GM20000 (cell line): ENCODE measurements around the gene USO1.
A peak's percentile ranks its signal among the peaks of the same experiment; 100 is the strongest.
"Not testable (repeated sequence)": the region's sequence is repeated elsewhere in the genome, so short reads cannot be mapped to it uniquely, and the experiment has no call there.

ENCODE experiments used
- DNase-seq: peaks from one replicate; pipeline ENCODE4 v3.0.0; 2012; ENCODE audit warnings: low spot score
- CTCF ChIP-seq: IDR thresholded peaks from 2 replicates; pipeline ENCODE4 v1.5.1; 2012; ENCODE audit warnings: mild to moderate bottlenecking, control low read depth; ENCODE audit errors: extremely low read depth, missing control alignments

USO1 gene

DNA sequence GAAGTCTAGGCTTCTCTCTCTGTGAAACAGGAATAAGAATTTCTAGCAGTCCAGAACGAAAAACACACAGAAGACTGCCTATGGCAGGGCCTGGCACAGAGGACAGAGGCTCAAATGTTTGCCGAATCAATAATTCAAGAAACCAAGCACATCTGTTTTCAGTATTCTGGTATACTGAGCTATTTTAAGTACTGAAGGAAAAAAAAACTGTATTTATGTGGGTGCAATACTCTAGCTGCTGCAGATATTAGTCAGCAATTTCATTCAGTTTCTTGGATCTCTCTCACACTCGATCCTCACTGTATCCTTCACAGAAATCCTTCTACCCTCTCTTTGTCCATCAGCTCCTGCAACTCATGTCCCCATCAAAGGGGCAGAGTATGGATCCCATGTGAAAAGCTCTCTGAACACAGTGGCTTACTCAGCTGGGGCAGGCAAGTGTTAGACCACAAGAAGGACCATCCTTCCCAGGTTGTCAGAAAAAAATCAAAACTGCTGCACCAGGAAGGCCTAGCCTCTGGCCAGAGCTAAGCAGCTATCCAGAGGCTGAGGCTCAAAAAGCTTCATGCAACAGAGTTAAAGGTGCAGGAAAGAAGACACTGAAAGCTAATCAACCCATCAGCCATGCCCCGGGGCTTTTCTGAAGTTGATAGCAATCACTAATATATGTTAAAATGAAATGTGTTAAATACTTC, 9.1 kb upstream of the USO1 start:
- no peak for DNase-seq
- no peak for TF ChIP-seq CTCF

DNA sequence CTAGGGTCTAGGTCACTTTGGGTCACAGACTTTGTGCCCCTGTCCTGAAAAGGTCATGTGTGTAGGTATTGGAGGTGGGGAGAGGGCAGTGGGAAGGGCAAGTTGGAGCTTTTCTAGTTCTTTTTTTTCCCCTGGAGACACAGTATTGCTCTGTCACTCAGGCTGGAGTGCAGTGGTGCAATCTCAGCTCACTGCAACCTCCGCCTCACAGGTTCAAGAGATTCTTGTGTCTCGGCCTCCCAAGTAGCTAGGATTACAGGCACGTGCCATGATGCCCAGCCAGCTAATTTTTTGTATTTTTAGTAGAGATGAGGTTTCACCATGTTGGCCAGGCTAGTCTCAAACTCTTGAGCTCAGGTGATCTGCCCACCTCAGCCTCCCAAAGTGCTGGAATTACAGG, 8.3 kb upstream of the USO1 start:
- DNase-seq = not testable (repeated sequence)

DNA sequence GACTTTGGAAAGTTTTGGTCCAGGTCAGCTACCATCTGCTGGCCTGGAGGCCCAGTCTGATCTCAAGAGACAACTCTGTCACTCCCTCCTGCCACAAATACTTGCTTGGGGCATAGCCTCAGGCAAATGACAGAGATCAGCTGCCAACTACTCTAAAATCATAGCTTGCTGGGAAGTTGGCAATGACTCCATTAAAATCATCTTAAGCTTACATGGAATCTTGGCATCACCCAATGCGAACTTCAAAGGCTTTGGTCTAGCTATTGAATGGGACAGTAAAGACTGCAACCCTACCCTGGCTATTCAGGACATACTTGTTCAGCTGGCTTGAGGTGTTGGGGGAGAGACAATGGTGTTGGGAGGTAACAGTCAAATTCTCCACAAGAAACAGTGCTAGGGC, 7.0 kb upstream of the USO1 start:
- TF ChIP-seq CTCF = no peak
- no peak for DNase-seq

DNA sequence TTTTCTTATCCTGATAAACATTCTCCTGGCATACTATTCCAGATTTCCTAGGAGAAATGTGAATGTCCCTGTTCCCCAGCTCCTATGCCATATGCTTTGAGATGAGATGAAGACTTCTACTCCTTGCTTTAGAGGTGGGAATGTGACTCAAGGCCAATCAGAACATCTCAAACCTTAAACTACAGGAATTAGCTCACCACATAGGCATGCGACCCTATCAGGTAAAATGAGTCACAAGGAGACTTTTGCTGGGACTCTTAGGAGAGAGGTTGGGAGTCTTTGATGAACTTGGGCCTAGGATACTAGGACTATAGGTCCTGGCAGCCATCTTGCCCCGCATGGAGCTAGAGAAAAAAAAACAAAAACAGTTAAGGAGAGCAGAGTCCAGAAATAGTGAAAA, 5.8 kb upstream of the USO1 start:
- DNase-seq = no peak
- no peak for TF ChIP-seq CTCF

GRCh38 chr4:75722417-75722816, 2.0 kb upstream of the USO1 start:
- no peak for DNase-seq
- TF ChIP-seq CTCF = no peak

GRCh38 chr4:75723163-75724065, 963 bp upstream of the USO1 start:
- TF ChIP-seq CTCF = no peak
- no peak for DNase-seq

- DNase-seq = peak; percentile 78
- no peak for TF ChIP-seq CTCF
These were observed 719 bp downstream of the USO1 start for GRCh38 chr4:75724867-75725724.

DNA sequence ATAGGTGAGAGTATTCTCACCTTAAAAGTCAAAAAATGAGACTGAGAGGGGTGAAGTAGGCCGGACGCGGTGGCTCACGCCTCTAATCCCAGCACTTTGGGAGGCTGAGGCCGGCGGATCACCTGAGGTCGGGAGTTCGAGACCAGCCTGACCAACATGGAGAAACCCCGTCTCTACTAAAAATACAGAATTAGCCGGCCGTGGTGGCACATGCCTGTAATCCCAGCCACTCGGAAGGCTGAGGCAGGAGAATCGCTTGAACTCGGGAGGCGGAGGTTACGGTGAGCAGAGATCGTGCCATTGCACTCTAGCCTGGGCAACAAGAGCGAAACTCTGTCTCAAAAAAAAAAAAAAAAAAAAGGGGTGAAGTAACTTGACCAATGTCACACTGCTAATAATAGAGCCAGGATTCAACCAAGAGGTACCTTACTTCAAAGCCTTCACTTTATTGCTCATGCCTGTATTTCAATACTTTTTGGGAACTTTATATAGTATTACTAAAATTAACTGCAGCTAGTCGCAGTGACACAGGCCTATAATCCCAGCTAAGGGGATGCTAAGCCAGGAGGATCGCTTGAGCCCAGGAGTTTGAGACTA, 1.7 kb downstream of the USO1 start:
- DNase-seq = not testable (repeated sequence)
